ENCODE results near the gene SYPL1.

SYPL1 gene

GRCh38 chr7:106041140-106041717 lies 70.9 kb downstream of the SYPL1 start:
- no peaks in the 10 kb centered on the region for H3K9me3 ChIP-seq
- H3K36me3 ChIP-seq: no peaks in the 10 kb centered on the region
- TF ChIP-seq CTCF (IDR thresholded peaks at IDR 0.05; ENCODE audit: low read depth, low read length): peak; percentile 87
- no peaks in the 10 kb centered on the region for H3K27me3 ChIP-seq
- no peak overlapping the region for H3K4me3 ChIP-seq (ENCODE audit: low read depth, low read length)
- DNase-seq: peak; percentile 71
- peaks cover 20% of the 10 kb centered on the region for H3K4me1 ChIP-seq
